Neural cell (in vitro differentiated cells): ENCODE data around the gene ADD3. TPM values are rescaled to one million over a fixed set of nuclear protein-coding genes. Genes with fewer than 3 reads are reported as not detected.

ENCODE experiments used
- H2AFZ ChIP-seq: fragments of 200-600, 300-800 bp; sonication (generic), shearing (Covaris generic); 2 replicates; pipeline ENCODE4 v1.6.0; 2014; ENCODE audit warnings: low read depth, mild to moderate bottlenecking, antibody characterized with exemption, low read length, moderate library complexity
- H3F3A ChIP-seq: fragments of 200-600 bp; shearing (Covaris generic); 2 replicates; pipeline ENCODE4 v1.6.1; 2016; ENCODE audit warnings: mild to moderate bottlenecking, moderate library complexity, mixed read lengths, antibody characterized with exemption, low read length; ENCODE audit not compliant: insufficient read depth, poor library complexity, severe bottlenecking
- H3K27ac ChIP-seq: fragments of 200-600, 300-800 bp; sonication (generic), shearing (Covaris generic); 2 replicates; pipeline ENCODE4 v1.5.1; 2014; ENCODE audit warnings: mild to moderate bottlenecking, low read length, moderate library complexity
- H3K27me3 ChIP-seq: fragments of 300-800, 200-600 bp; sonication (generic), shearing (Covaris generic); 2 replicates; pipeline ENCODE4 v1.6.0; 2014; ENCODE audit warnings: mild to moderate bottlenecking, low read depth, low read length, moderate library complexity; ENCODE audit not compliant: insufficient read depth
- H3K36me3 ChIP-seq: fragments of 300-800, 200-600 bp; sonication (generic), shearing (Covaris generic); 2 replicates; pipeline ENCODE4 v1.5.1; 2014; ENCODE audit warnings: mild to moderate bottlenecking, antibody characterized with exemption, low read length, moderate library complexity; ENCODE audit not compliant: insufficient read depth
- H3K4me2 ChIP-seq: fragments of 300-800, 200-600 bp; sonication (generic), shearing (Covaris generic); 2 replicates; pipeline ENCODE4 v1.6.0; 2014; ENCODE audit warnings: mild to moderate bottlenecking, low read length
- H3K4me3 ChIP-seq: fragments of 300-800, 200-600 bp; sonication (generic), shearing (Covaris generic); 2 replicates; pipeline ENCODE4 v1.5.1; 2014; ENCODE audit warnings: mild to moderate bottlenecking, low read length, moderate library complexity
- H3K79me2 ChIP-seq: fragments of 200-600 bp; shearing (Covaris generic); replicated peaks from 2 replicates; pipeline ENCODE4 v1.6.0; 2014; ENCODE audit warnings: mild to moderate bottlenecking, low read length, moderate library complexity; ENCODE audit not compliant: insufficient read depth
- H3K9ac ChIP-seq: fragments of 300-800, 200-600 bp; sonication (generic), shearing (Covaris generic); 2 replicates; pipeline ENCODE4 v1.6.1; 2016; ENCODE audit warnings: mild to moderate bottlenecking, low read length, mixed read lengths
- H3K9me2 ChIP-seq: fragments of 200-600 bp; shearing (Covaris generic); 2 replicates; pipeline ENCODE4 v1.6.1; 2016; ENCODE audit warnings: mild to moderate bottlenecking, low read length, mixed read lengths; ENCODE audit not compliant: insufficient read depth
- H3K9me3 ChIP-seq: fragments of 200-600, 300-800 bp; sonication (generic), shearing (Covaris generic); 2 replicates; pipeline ENCODE4 v1.6.1; 2016; ENCODE audit warnings: mild to moderate bottlenecking, mixed run types, low read length, moderate library complexity, mixed read lengths
- H4K20me1 ChIP-seq: fragments of 200-600 bp; shearing (Covaris generic); 2 replicates; pipeline ENCODE4 v1.6.1; 2016; ENCODE audit warnings: mild to moderate bottlenecking, mixed run types; ENCODE audit not compliant: insufficient read depth
- EP300 ChIP-seq: fragments of 450-650 bp; conservative IDR thresholded peaks from 2 replicates; pipeline ENCODE4 v1.6.1; 2014; ENCODE audit warnings: antibody characterized with exemption, mild to moderate bottlenecking, moderate library complexity; ENCODE audit not compliant: poor library complexity, severe bottlenecking
- EZH2 ChIP-seq: fragments of 200-600, 300-800 bp; shearing (Covaris generic), sonication (generic); IDR thresholded peaks from 2 replicates; pipeline ENCODE4 v1.6.1; 2014; ENCODE audit warnings: antibody characterized with exemption, low read length, borderline replicate concordance, mild to moderate bottlenecking; ENCODE audit not compliant: insufficient read depth, poor library complexity, severe bottlenecking
- MXI1 ChIP-seq: fragments of 450-650 bp; conservative IDR thresholded peaks from 2 replicates; pipeline ENCODE4 v1.6.1; 2014; ENCODE audit warnings: antibody characterized with exemption, mild to moderate bottlenecking; ENCODE audit not compliant: poor library complexity, severe bottlenecking
- POLR2AphosphoS5 ChIP-seq: IDR thresholded peaks from 2 replicates; pipeline ENCODE4 v1.6.1; 2012
- RAD21 ChIP-seq: fragments of 450-650 bp; conservative IDR thresholded peaks from 2 replicates; pipeline ENCODE4 v1.6.1; 2014; ENCODE audit warnings: antibody characterized with exemption, mild to moderate bottlenecking, moderate library complexity
- SMC3 ChIP-seq: fragments of 450-650 bp; conservative IDR thresholded peaks from 2 replicates; pipeline ENCODE4 v1.6.1; 2014; ENCODE audit warnings: antibody characterized with exemption, mild to moderate bottlenecking, moderate library complexity; ENCODE audit not compliant: poor library complexity
- TAF1 ChIP-seq: IDR thresholded peaks from 2 replicates; pipeline ENCODE4 v1.6.1; 2012; ENCODE audit warnings: low read depth
- polyA plus RNA-seq: library from polyadenylated mRNA; depleted of rRNA; stranded (reverse); fragments of >200 nt; gene quantifications from 2 replicates; pipeline ENCODE4 v1.2.3, GENCODE V29; 2014
- TF ChIP-seq, protein P1 (sequence below): fragments of 450-650 bp; IDR thresholded peaks from 2 replicates; pipeline ENCODE4 v1.5.1; 2014; ENCODE audit warnings: antibody characterized with exemption, mild to moderate bottlenecking, moderate library complexity; ENCODE audit not compliant: poor library complexity, severe bottlenecking
- TF ChIP-seq, protein P2 (sequence below): IDR thresholded peaks from 2 replicates; pipeline ENCODE4 v1.6.1; 2012; ENCODE audit warnings: borderline replicate concordance

Gene ADD3
- polyA plus RNA-seq, 1 donor from 2014 or later: 40.6 TPM

DNA sequence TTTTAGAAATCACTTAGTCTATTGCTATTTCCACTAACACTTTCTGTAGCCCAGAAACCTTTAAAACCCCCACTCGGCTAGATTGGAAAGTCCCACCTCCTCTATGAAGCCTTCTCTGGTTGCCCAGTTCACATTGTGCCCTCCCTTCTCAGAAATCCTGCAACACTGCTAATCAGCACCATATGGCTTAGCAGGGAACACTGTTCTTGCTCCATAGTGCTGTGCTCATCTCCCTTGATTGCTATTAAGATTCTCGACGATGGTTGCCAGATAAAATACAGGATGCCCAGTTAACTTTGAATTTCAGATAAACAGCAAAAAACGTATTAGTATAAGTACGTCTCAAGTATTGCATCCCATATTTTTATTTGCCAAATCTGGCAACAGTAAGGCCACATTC, 44.3 kb upstream of the ADD3 start:
- H3K27ac ChIP-seq: no peak overlapping the region
- H3K36me3 ChIP-seq: no peaks in the 10 kb centered on the region
- no peak overlapping the region for H3K9ac ChIP-seq
- H4K20me1 ChIP-seq: no peaks in the 10 kb centered on the region
- no peaks in the 10 kb centered on the region for H3K9me3 ChIP-seq
- no peaks in the 10 kb centered on the region for H3K79me2 ChIP-seq
- no peaks in the 10 kb centered on the region for H3K27me3 ChIP-seq
- H3K4me2 ChIP-seq: no peak overlapping the region
- H3F3A ChIP-seq: no peaks in the 10 kb centered on the region
- TF ChIP-seq, protein P1, sequence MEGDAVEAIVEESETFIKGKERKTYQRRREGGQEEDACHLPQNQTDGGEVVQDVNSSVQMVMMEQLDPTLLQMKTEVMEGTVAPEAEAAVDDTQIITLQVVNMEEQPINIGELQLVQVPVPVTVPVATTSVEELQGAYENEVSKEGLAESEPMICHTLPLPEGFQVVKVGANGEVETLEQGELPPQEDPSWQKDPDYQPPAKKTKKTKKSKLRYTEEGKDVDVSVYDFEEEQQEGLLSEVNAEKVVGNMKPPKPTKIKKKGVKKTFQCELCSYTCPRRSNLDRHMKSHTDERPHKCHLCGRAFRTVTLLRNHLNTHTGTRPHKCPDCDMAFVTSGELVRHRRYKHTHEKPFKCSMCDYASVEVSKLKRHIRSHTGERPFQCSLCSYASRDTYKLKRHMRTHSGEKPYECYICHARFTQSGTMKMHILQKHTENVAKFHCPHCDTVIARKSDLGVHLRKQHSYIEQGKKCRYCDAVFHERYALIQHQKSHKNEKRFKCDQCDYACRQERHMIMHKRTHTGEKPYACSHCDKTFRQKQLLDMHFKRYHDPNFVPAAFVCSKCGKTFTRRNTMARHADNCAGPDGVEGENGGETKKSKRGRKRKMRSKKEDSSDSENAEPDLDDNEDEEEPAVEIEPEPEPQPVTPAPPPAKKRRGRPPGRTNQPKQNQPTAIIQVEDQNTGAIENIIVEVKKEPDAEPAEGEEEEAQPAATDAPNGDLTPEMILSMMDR: no peak
- no peaks in the 10 kb centered on the region for H3K9me2 ChIP-seq
- H3K4me3 ChIP-seq: no peak overlapping the region
- no peak overlapping the region for H2AFZ ChIP-seq

DNA sequence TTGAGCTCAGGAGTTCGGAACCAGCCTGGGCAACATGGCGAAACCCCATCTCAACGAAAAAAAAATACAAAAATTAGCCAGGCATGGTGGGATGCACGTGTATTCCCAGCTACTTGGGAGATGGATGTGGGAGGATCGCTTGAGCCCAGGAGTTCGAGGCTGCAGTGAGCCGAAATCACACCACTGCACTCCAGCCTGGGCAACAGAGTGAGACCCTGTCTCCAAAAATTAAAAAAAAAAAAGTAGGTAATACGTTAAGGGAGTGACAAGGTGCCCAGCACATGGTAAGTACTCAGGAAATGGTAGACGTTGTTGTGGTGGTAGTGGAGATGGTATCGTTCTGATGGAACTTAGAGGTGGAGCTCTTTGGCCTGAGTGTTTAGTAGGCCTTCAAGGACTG, 43.5 kb upstream of the ADD3 start:
- Histone ChIP-seq H3K9me3 (no peaks in the 10 kb centered on the region), H3K36me3 (no peaks in the 10 kb centered on the region), H3F3A (no peaks in the 10 kb centered on the region), H3K9me2 (no peaks in the 10 kb centered on the region), H2AFZ (no peak overlapping the region), H3K4me2 (no peak overlapping the region), H3K4me3 (no peak overlapping the region), H3K27me3 (no peaks in the 10 kb centered on the region), H3K79me2 (no peaks in the 10 kb centered on the region), H3K27ac (no peak overlapping the region), H3K9ac (no peak overlapping the region), H4K20me1 (no peaks in the 10 kb centered on the region)
- TF ChIP-seq SMC3 (no peak), RAD21 (no peak), TAF1 (no peak), MXI1 (no peak), EP300 (no peak), EZH2 (no peak), POLR2AphosphoS5 (no peak)
- TF ChIP-seq, protein P1: no peak
- TF ChIP-seq, protein P2, sequence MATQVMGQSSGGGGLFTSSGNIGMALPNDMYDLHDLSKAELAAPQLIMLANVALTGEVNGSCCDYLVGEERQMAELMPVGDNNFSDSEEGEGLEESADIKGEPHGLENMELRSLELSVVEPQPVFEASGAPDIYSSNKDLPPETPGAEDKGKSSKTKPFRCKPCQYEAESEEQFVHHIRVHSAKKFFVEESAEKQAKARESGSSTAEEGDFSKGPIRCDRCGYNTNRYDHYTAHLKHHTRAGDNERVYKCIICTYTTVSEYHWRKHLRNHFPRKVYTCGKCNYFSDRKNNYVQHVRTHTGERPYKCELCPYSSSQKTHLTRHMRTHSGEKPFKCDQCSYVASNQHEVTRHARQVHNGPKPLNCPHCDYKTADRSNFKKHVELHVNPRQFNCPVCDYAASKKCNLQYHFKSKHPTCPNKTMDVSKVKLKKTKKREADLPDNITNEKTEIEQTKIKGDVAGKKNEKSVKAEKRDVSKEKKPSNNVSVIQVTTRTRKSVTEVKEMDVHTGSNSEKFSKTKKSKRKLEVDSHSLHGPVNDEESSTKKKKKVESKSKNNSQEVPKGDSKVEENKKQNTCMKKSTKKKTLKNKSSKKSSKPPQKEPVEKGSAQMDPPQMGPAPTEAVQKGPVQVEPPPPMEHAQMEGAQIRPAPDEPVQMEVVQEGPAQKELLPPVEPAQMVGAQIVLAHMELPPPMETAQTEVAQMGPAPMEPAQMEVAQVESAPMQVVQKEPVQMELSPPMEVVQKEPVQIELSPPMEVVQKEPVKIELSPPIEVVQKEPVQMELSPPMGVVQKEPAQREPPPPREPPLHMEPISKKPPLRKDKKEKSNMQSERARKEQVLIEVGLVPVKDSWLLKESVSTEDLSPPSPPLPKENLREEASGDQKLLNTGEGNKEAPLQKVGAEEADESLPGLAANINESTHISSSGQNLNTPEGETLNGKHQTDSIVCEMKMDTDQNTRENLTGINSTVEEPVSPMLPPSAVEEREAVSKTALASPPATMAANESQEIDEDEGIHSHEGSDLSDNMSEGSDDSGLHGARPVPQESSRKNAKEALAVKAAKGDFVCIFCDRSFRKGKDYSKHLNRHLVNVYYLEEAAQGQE: no peak
